HG02588 (cell line): ENCODE measurements around the gene NPBWR2.
"Not testable (repeated sequence)": the region's sequence is repeated elsewhere in the genome, so short reads cannot be mapped to it uniquely, and the experiment has no call there.

Source experiments
- ATAC-seq: cut with Tn5 transposase; IDR thresholded peaks from one replicate; pipeline ENCODE4 v1.9.1; 2021; ENCODE audit warnings: mild to moderate bottlenecking, moderate library complexity; ENCODE audit not compliant: unreplicated experiment

NPBWR2 gene

GRCh38 chr20:64119681-64120341, 12.4 kb upstream of the NPBWR2 start:
- ATAC-seq: no peak

GRCh38 chr20:64119301-64119680, 11.9 kb upstream of the NPBWR2 start:
- ATAC-seq: no peak

- not testable (repeated sequence) for ATAC-seq
Observed at GRCh38 chr20:64117432-64117777, 10.0 kb upstream of the NPBWR2 start.

- no peak for ATAC-seq
Observed at GRCh38 chr20:64116541-64117431, 9.4 kb upstream of the NPBWR2 start.

- ATAC-seq: no peak
Observed at GRCh38 chr20:64116016-64116415, 8.7 kb upstream of the NPBWR2 start.

- ATAC-seq: no peak
Observed at GRCh38 chr20:64115171-64115911, 8.0 kb upstream of the NPBWR2 start.

GRCh38 chr20:64114356-64114971, 7.1 kb upstream of the NPBWR2 start:
- no peak for ATAC-seq

- no peak for ATAC-seq
Observed at GRCh38 chr20:64113796-64114355, 6.5 kb upstream of the NPBWR2 start.

- ATAC-seq: no peak
Observed at GRCh38 chr20:64113444-64113775, 6.0 kb upstream of the NPBWR2 start.

- no peak for ATAC-seq
Observed at GRCh38 chr20:64112691-64113443, 5.5 kb upstream of the NPBWR2 start.

- no peak for ATAC-seq
Observed at GRCh38 chr20:64111841-64112641, 4.7 kb upstream of the NPBWR2 start.

- ATAC-seq: no peak
Observed at GRCh38 chr20:64110411-64111068, 3.2 kb upstream of the NPBWR2 start.

- no peak for ATAC-seq
Observed at GRCh38 chr20:64109831-64110391, 2.5 kb upstream of the NPBWR2 start.

GRCh38 chr20:64108731-64109681, 1.6 kb upstream of the NPBWR2 start:
- ATAC-seq: no peak

GRCh38 chr20:64107736-64108457, 532 bp upstream of the NPBWR2 start:
- no peak for ATAC-seq

GRCh38 chr20:64106435-64106961, 867 bp downstream of the NPBWR2 start:
- no peak for ATAC-seq
